A549 (cell line): ENCODE measurements around the gene RHAG.

ENCODE experiments used
- BHLHE40 ChIP-seq: IDR thresholded peaks from 2 replicates; pipeline ENCODE4 v1.6.1; 2012; ENCODE audit warnings: low read depth, low read length, inconsistent platforms
- EHMT2 ChIP-seq: fragments of 200-600 bp; sonication (generic); IDR thresholded peaks from 2 replicates; pipeline ENCODE4 v1.6.1; 2016; ENCODE audit warnings: antibody characterized with exemption, low read depth, mild to moderate bottlenecking, moderate library complexity
- EP300 ChIP-seq, 2 experiments: fragments of >200 bp; sonication (Bioruptor Twin); formaldehyde crosslinking; IDR thresholded peaks; 2 replicates in 1 of 2; 3 replicates in 1 of 2; pipeline ENCODE4 v1.6.1; 2016 to 2017
- ESRRA ChIP-seq: fragments of 150-350 bp; IDR thresholded peaks from 2 replicates; pipeline ENCODE4 v1.6.1; 2014; ENCODE audit warnings: mild to moderate bottlenecking, low read length, borderline replicate concordance
- NR3C1 ChIP-seq: fragments of >200 bp; sonication (Bioruptor Twin); formaldehyde crosslinking; IDR thresholded peaks from 3 replicates; pipeline ENCODE4 v1.6.1; 2017
- POLR2A ChIP-seq: IDR thresholded peaks from 2 replicates; pipeline ENCODE4 v1.6.1; 2012; ENCODE audit warnings: mild to moderate bottlenecking, low read length
- RFX5 ChIP-seq: fragments of 450-650 bp; IDR thresholded peaks from 2 replicates; pipeline ENCODE4 v1.7.1; 2014; ENCODE audit warnings: antibody characterized with exemption, mild to moderate bottlenecking, moderate library complexity
- TF ChIP-seq, protein P1 (sequence below): fragments of >200 bp; sonication (Bioruptor Twin); formaldehyde crosslinking; IDR thresholded peaks from 3 replicates; pipeline ENCODE4 v1.5.1; 2016

- TF ChIP-seq ESRRA (no peak), EP300 (IDR thresholded peaks at IDR 0.05) (no peak), POLR2A (no peak), RFX5 (no peak), BHLHE40 (no peak), NR3C1 (no peak), EHMT2 (no peak)
- TF ChIP-seq, protein P1, sequence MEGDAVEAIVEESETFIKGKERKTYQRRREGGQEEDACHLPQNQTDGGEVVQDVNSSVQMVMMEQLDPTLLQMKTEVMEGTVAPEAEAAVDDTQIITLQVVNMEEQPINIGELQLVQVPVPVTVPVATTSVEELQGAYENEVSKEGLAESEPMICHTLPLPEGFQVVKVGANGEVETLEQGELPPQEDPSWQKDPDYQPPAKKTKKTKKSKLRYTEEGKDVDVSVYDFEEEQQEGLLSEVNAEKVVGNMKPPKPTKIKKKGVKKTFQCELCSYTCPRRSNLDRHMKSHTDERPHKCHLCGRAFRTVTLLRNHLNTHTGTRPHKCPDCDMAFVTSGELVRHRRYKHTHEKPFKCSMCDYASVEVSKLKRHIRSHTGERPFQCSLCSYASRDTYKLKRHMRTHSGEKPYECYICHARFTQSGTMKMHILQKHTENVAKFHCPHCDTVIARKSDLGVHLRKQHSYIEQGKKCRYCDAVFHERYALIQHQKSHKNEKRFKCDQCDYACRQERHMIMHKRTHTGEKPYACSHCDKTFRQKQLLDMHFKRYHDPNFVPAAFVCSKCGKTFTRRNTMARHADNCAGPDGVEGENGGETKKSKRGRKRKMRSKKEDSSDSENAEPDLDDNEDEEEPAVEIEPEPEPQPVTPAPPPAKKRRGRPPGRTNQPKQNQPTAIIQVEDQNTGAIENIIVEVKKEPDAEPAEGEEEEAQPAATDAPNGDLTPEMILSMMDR = no peak
Observed at GRCh38 chr6:49634092-49634835, 2.4 kb downstream of the RHAG start.
